HG03575 (cell line): ENCODE results near the gene MAPK8.
"Not testable (repeated sequence)": the region's sequence is repeated elsewhere in the genome, so short reads cannot be mapped to it uniquely, and the experiment has no call there.

Experiments used
- ATAC-seq: cut with Tn5 transposase; IDR thresholded peaks from one replicate; pipeline ENCODE4 v1.9.1; 2021; ENCODE audit not compliant: unreplicated experiment, insufficient number of reproducible peaks, low FRiP score; ENCODE audit errors: extremely low read depth

MAPK8 gene

GRCh38 chr10:48400850-48401220 is 94.4 kb downstream of the MAPK8 start:
- no peak for ATAC-seq

DNA sequence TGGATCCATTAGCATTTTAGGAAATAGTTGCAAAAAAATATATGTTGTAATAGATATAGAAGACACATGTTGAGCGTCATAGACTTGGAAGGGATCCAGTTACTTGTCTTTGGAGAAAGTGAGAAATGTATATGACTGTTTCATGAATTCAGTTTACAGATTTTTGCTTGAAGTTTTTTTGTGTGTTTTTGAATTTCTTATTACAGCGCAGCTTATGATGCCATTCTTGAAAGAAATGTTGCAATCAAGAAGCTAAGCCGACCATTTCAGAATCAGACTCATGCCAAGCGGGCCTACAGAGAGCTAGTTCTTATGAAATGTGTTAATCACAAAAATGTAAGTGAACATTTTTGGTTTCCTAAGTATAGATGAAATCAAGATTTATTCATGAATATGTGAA is 98.2 kb downstream of the MAPK8 start:
- ATAC-seq = no peak

DNA sequence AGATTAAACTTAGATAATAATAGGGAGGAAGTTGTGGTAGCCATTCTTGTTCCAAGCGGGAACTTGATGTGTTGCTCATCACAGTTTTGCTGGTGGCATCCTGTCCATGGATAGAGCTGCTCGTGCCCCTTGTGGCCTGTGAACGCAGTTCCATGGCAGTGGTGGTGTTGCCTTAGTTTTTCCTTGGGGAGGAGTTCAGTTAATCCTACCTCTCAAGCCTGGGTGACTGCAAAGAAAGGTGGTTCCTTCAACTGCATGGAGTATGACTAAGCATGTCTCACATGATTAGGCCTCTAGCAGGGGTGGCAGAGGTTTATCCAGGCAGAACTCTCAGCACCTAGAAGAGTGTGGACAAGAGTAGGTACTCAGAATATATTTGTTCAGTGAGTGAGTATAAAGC is 99.7 kb downstream of the MAPK8 start:
- no peak for ATAC-seq

DNA sequence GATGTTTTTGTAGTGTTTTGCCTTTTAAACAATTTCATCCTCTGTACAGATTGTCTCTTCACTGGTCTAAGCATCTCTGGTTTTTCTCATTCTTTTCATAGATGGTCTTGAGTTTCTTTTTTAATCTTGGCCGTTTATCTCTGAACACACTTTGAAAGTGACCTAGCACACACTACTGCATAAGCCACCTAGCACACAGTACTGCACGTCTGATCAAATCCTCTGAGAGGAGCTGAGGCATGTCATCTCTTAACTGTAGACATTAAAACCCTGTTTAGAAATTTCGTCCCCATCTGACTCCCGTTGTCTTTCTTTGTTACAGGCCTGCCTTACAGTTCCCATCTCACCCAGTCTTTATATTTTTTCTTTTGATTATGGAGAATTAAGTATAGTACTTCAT is 100.2 kb downstream of the MAPK8 start:
- ATAC-seq = no peak

DNA sequence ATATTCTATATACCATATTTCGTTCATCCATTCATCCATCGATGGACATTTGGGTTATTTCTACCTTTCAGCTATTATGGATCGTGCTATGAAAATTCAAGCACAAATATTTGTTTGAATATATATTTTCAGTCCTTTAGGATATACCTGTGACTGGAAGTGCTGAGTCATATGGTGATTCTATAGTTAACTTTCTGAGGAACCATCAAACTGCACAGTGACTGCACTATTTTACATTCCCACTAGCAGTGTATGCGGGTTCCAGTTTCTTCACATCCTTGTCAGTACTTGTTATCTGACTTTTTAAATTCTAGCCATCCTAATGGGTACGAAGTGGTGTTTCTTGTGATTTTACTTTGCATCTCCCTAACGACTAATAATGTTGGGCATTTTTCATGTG is 104.0 kb downstream of the MAPK8 start:
- no peak for ATAC-seq

- no peak for ATAC-seq
Observed at GRCh38 chr10:48411510-48411909, 105.0 kb downstream of the MAPK8 start.

DNA sequence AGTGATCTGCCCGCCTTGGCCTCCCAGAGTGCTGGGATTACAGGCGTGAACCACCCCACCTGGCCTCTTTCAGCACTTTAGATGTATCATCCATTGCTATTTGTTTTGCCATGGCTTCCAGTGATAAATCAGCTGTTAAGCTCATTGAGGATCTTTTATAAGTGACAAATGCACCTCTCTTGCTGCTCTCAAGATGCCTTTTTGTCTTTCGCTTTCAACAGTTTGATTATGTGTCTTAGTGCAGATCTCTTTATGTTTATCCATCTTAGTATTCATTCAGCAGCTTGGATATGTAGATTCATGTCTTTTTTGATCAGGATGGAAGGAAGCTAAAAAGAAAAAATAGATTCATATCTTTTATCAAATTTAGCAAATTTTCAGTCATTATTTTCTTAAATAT is 105.6 kb downstream of the MAPK8 start:
- ATAC-seq = no peak

GRCh38 chr10:48412933-48413332 is 106.5 kb downstream of the MAPK8 start:
- ATAC-seq = no peak

- ATAC-seq = no peak
Observed at GRCh38 chr10:48414160-48414559, 107.7 kb downstream of the MAPK8 start.

DNA sequence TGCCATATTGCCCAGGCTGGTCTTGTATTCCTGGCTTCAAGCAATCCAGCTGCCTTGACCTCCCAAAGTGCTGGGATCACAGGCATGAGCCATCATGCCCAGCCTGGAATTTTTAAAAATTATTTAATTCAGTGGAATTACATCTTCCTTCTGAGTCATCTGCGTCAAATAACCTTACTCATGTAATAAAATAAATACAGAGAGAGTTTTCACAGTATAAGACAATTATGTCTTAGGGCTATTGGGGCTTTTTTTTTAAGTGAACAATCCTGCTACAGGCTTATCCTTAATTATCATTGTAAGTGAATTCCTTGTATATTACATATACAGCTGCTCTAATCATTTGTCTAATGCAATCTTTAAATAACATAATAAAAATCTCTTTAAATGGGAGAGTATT is 108.3 kb downstream of the MAPK8 start:
- ATAC-seq = no peak

DNA sequence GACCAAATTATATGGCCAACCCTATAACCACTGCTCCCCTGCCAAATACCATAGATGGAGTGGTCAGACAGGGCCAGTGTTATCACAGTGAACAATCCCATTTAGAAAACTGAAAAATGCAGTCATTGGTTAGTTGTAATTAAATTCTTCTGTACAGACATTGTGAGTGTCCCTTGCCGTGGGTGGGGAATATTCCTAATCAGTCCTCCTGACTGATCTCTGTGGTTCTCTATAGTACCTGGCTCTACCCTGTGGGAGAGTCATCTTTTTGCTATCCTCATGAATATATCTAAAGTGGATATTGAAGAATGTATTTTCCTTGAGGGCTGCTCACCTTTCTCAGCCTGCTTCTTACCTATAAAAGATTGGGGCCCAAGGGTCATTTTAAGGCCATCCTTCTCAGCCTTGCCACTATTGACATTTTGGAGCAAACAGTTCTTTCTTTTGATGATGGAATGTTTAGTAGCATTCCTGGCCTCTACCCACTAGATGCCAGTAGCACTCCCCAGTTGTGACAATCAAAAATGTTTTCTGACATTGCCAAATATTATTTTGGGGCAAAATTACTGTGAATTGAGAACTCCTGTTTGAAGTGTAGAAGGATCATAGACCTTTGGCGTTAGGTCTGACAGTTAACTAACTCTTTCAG is 110.2 kb downstream of the MAPK8 start:
- ATAC-seq = no peak

- ATAC-seq = no peak
Observed at GRCh38 chr10:48417374-48417773, 110.9 kb downstream of the MAPK8 start.

GRCh38 chr10:48418189-48418788 is 111.8 kb downstream of the MAPK8 start:
- ATAC-seq = no peak

- ATAC-seq = no peak
Observed at GRCh38 chr10:48419714-48420113, 113.2 kb downstream of the MAPK8 start.

- not testable (repeated sequence) for ATAC-seq
Observed at GRCh38 chr10:48421862-48422261, 115.4 kb downstream of the MAPK8 start.

DNA sequence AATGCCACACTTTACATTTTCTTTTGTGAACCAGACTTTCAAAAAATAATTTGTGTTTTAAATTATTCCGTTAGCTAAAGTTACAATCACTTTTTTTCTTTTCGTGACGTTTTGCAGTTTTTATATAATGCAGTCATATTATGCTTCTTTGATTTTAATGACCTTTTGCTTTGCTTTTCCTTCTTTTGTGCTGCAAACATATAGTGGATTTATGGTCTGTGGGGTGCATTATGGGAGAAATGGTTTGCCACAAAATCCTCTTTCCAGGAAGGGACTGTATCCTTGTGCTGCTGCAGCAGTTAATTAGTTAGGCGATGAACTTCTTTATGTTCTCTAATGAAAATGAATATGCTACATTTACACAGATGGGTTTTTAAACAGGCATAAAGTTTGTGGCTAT is 117.4 kb downstream of the MAPK8 start:
- no peak for ATAC-seq

DNA sequence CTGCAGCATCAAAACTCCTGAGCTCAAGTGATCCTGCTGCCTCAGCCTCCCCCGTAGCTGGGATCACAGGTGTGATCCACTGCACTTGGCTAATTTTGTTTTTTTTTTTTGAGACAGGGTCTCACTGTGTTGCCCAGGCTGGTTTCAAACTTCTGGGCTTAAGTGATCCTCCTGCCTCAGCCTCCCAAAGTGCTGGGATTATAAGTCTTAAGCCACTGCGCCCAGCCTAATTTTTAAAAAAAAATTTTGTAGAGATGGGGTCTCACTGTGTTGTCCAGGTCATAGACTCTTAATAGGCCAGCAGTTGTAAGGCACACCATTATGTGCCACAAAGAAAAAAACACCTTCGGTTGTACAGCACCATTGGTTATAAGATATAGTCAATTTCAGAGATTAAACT is 122.4 kb downstream of the MAPK8 start:
- ATAC-seq = no peak

DNA sequence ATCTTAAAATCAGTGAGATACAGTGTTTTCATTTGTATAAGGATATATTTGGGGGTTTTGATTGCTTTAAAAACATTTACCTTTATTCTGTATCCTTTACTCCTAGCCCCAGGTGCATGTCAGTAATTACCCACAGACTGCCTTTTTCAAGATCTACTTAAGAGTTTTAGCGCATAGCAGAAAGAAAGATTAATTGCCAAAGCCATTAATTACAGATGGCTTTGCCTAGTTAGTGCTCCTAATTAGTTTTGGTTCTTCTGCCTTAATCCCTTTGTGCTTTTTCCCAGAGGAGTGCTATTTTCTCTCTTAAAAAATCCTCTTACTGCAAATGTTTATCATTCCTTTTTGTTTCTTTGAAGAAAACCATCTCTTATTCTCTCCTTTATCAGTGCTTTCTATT is 122.8 kb downstream of the MAPK8 start:
- ATAC-seq = no peak

GRCh38 chr10:48430402-48430993 is 124.0 kb downstream of the MAPK8 start:
- ATAC-seq = no peak

GRCh38 chr10:48431871-48432270 is 125.4 kb downstream of the MAPK8 start:
- no peak for ATAC-seq

DNA sequence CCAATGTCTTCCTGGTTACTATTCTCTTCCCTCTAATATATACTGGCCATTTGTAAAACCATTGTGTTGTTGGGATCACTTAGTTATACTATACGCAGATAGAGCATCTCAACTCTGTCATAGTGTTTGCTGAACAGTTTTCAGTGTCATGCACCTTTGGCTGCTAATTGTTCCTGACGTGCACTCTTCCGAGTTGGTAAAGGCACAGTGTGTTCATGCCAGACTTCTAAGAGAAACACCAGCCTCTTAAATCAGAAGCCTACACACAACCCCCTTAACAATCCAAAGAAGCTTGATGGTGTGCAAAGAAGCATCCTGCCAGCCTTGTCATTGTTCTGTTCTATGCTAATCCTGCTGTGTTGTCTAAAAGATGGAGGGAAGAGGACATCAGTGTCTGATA is 131.1 kb downstream of the MAPK8 start:
- no peak for ATAC-seq
